Astrocyte (in vitro differentiated cells and primary cell): ENCODE data around the gene C18orf32.
"Not testable (repeated sequence)": the region's sequence is repeated elsewhere in the genome, so short reads cannot be mapped to it uniquely, and the experiment has no call there.

ENCODE experiments used
- CTCF ChIP-seq: IDR thresholded peaks from 2 replicates; pipeline ENCODE4 v1.5.1; 2011; ENCODE audit warnings: low read depth, mild to moderate bottlenecking, inconsistent platforms, low read length, moderate library complexity; ENCODE audit not compliant: insufficient read depth
- EZH2 ChIP-seq: IDR thresholded peaks from 2 replicates; pipeline ENCODE4 v1.6.1; 2012; ENCODE audit warnings: mild to moderate bottlenecking, low read length, inconsistent platforms; ENCODE audit not compliant: insufficient read depth

- TF ChIP-seq CTCF, EZH2: not testable (repeated sequence)
These were observed 34.5 kb downstream of the C18orf32 start for GRCh38 chr18:49452534-49452933.
